Esophagus (tissue), 2 donors: ENCODE results near the gene HRG. TPM values are rescaled to one million over a fixed set of nuclear protein-coding genes. Genes with fewer than 3 reads are reported as not detected.

Source experiments
- H3K27ac ChIP-seq, 2 donors: one replicate each; pipeline ENCODE4 v1.5.1; 2013; ENCODE audit warnings: low read depth in 2 of 2, mild to moderate bottlenecking in 2 of 2, inconsistent platforms in 1 of 2, low read length in 1 of 2, moderate library complexity in 1 of 2
- H3K27me3 ChIP-seq, 2 donors: one replicate each; pipeline ENCODE4 v1.6.1; 2013; ENCODE audit warnings: low read length in 2 of 2, control low read depth in 1 of 2, mild to moderate bottlenecking in 1 of 2; ENCODE audit not compliant: insufficient read depth in 2 of 2, control insufficient read depth in 1 of 2
- H3K36me3 ChIP-seq, 2 donors: one replicate each; pipeline ENCODE4 v1.6.1; 2013; ENCODE audit warnings: low read length in 1 of 2; ENCODE audit not compliant: control insufficient read depth in 2 of 2, insufficient read depth in 2 of 2
- H3K4me1 ChIP-seq, 2 donors: one replicate each; pipeline ENCODE4 v1.6.1; 2013; ENCODE audit warnings: low read length in 1 of 2; ENCODE audit not compliant: control insufficient read depth in 2 of 2, insufficient read depth in 2 of 2
- H3K4me3 ChIP-seq, 2 donors: one replicate each; pipeline ENCODE4 v1.5.1; 2013; ENCODE audit warnings: low read length in 2 of 2, mild to moderate bottlenecking in 2 of 2, low read depth in 1 of 2, moderate library complexity in 1 of 2
- H3K9me3 ChIP-seq, 2 donors: one replicate each; pipeline ENCODE4 v1.6.1; 2013; ENCODE audit warnings: mild to moderate bottlenecking in 2 of 2, low read depth in 1 of 2, low read length in 1 of 2, moderate library complexity in 1 of 2; ENCODE audit not compliant: control insufficient read depth in 2 of 2, insufficient read depth in 1 of 2
- WGBS, 2 donors: extraction: QIAGEN DNeasy Blood & Tissue Kit; methylation state at CpG; one replicate each; pipeline ENCODE4 v1.1.7; 2013; 5-methylcytosine and 5-hydroxymethylcytosine counted together
- polyA plus RNA-seq, 2 donors: library from polyadenylated mRNA; stranded (reverse); fragments of 200-250 nt; gene quantifications; one replicate each; pipeline ENCODE4 v1.2.3, GENCODE V29; 2013
- donor health status: healthy with polysubstance abuse.
- donor health status: Bipolar disorder and iron deficiency.

Gene HRG
- polyA plus RNA-seq, 2 donors, result 0.05 TPM; not detected in 1

- Histone ChIP-seq H3K27me3 (no peaks in the 10 kb centered on the region), H3K4me1 (peaks cover 0 to 5% of the 10 kb centered on the region in 2 donors)
- WGBS, 2 donors, result 68 to 73% methylated on average over 3 of the region's 3 CpGs
These were observed 28.1 kb upstream of the HRG start for GRCh38 chr3:186637686-186638085.

GRCh38 chr3:186638259-186638658 is 27.6 kb upstream of the HRG start:
- H3K4me1 ChIP-seq, result peaks cover 0 to 7% of the 10 kb centered on the region in 2 donors
- no peaks in the 10 kb centered on the region for H3K27me3 ChIP-seq
- no peaks in the 10 kb centered on the region for H3K36me3 ChIP-seq
- peak overlapping the region in 1 of 2 donors; percentile 59 for H3K27ac ChIP-seq
- H3K9me3 ChIP-seq, result no peaks in the 10 kb centered on the region
- 74 to 86% methylated on average over 2 of the region's 2 CpGs for WGBS, 2 donors
- H3K4me3 ChIP-seq, result no peak overlapping the region

More at GRCh38 chr3:186637686-186638085, 28.1 kb upstream of the HRG start:
- Histone ChIP-seq H3K9me3 (no peaks in the 10 kb centered on the region), H3K27ac (no peak overlapping the region), H3K4me3 (no peak overlapping the region), H3K36me3 (no peaks in the 10 kb centered on the region)

GRCh38 chr3:186639778-186640472 is 25.9 kb upstream of the HRG start, which contains the start of gene FETUB:
Gene FETUB (plus strand): TSS chr3:186640399. CDS start chr3:186640461, 62 bp downstream.
- Histone ChIP-seq H3K4me3 (no peak within 1 kb of the TSS), H3K36me3 (no peaks in the 10 kb centered on the region), H3K27ac (peak within 1 kb of the TSS; percentile 66 to 69), H3K9me3 (no peaks in the 10 kb centered on the region), H3K27me3 (no peaks in the 10 kb centered on the region), H3K4me1 (peaks cover 0 to 7% of the 10 kb centered on the region in 2 donors)
- 53 to 58% methylated on average over 1 of the region's 1 CpG for WGBS, 2 donors

GRCh38 chr3:186640473-186640818 is 25.4 kb upstream of the HRG start:
- peaks cover 0 to 7% of the 10 kb centered on the region in 2 donors for H3K4me1 ChIP-seq
- H3K27ac ChIP-seq, result peak overlapping the region; percentile 66 to 69
- H3K4me3 ChIP-seq, result no peak overlapping the region
- H3K9me3 ChIP-seq, result no peaks in the 10 kb centered on the region
- no peaks in the 10 kb centered on the region for H3K27me3 ChIP-seq
- 37 to 49% methylated on average over 9 of the region's 9 CpGs for WGBS, 2 donors
- no peaks in the 10 kb centered on the region for H3K36me3 ChIP-seq

- H3K36me3 ChIP-seq, result no peaks in the 10 kb centered on the region
- H3K27me3 ChIP-seq, result no peaks in the 10 kb centered on the region
- no peaks in the 10 kb centered on the region for H3K9me3 ChIP-seq
- H3K4me3 ChIP-seq, result no peak overlapping the region
- H3K4me1 ChIP-seq, result peaks cover 0 to 7% of the 10 kb centered on the region in 2 donors
- peak overlapping the region; percentile 59 to 66 for H3K27ac ChIP-seq
These were observed 24.9 kb upstream of the HRG start for GRCh38 chr3:186640929-186641328.

- no peak overlapping the region for H3K27ac ChIP-seq
- H3K9me3 ChIP-seq, result no peaks in the 10 kb centered on the region
- WGBS, 2 donors, result 48 to 60% methylated on average over 3 of the region's 3 CpGs
- H3K36me3 ChIP-seq, result no peaks in the 10 kb centered on the region
- H3K27me3 ChIP-seq, result no peaks in the 10 kb centered on the region
- H3K4me1 ChIP-seq, result peaks cover 0 to 7% of the 10 kb centered on the region in 2 donors
- H3K4me3 ChIP-seq, result no peak overlapping the region
These were observed 23.8 kb upstream of the HRG start for GRCh38 chr3:186642014-186642413.

GRCh38 chr3:186643493-186643892 is 22.3 kb upstream of the HRG start:
- Histone ChIP-seq H3K4me3 (no peak overlapping the region), H3K27ac (peak overlapping the region in 1 of 2 donors; percentile 7), H3K27me3 (no peaks in the 10 kb centered on the region), H3K9me3 (no peaks in the 10 kb centered on the region), H3K36me3 (no peaks in the 10 kb centered on the region), H3K4me1 (peaks cover 0 to 7% of the 10 kb centered on the region in 2 donors)
- WGBS, 2 donors, result 62 to 78% methylated on average over 1 of the region's 1 CpG

- Histone ChIP-seq H3K27ac (peak overlapping the region in 1 of 2 donors; percentile 71), H3K27me3 (no peaks in the 10 kb centered on the region), H3K36me3 (no peaks in the 10 kb centered on the region), H3K4me1 (peaks cover 0 to 7% of the 10 kb centered on the region in 2 donors), H3K4me3 (no peak overlapping the region), H3K9me3 (no peaks in the 10 kb centered on the region)
- WGBS, 2 donors, result 48 to 51% methylated on average over 3 of the region's 3 CpGs
These were observed 21.1 kb upstream of the HRG start for GRCh38 chr3:186644683-186645082.

- Histone ChIP-seq H3K9me3 (no peaks in the 10 kb centered on the region), H3K4me1 (peaks cover 0 to 3% of the 10 kb centered on the region in 2 donors), H3K27me3 (no peaks in the 10 kb centered on the region), H3K27ac (no peak overlapping the region), H3K4me3 (no peak overlapping the region), H3K36me3 (no peaks in the 10 kb centered on the region)
- WGBS, 2 donors, result 88 to 89% methylated on average over 4 of the region's 4 CpGs
These were observed 19.7 kb upstream of the HRG start for GRCh38 chr3:186646106-186646505.

- Histone ChIP-seq H3K4me3 (no peak overlapping the region), H3K27me3 (no peaks in the 10 kb centered on the region), H3K4me1 (peaks cover 0 to 3% of the 10 kb centered on the region in 2 donors), H3K9me3 (no peaks in the 10 kb centered on the region), H3K36me3 (no peaks in the 10 kb centered on the region), H3K27ac (no peak overlapping the region)
- 77 to 94% methylated on average over 1 of the region's 1 CpG for WGBS, 2 donors
These were observed 19.0 kb upstream of the HRG start for GRCh38 chr3:186646841-186647240.
